K562 (cell line): ENCODE results near the gene IRF8. TPM values are rescaled to one million over a fixed set of nuclear protein-coding genes. Genes with fewer than 3 reads are reported as not detected.

Experiments
- ATAC-seq: fragments of 200-7000 bp; cut with Tn5 transposase; 3 replicates; pipeline ENCODE4 v1.9.1; 2020; ENCODE audit warnings: moderate library complexity
- BruUV-seq: library from RNA; stranded (reverse); fragments of 400-500 nt; replicated peaks from 2 replicates; lab custom pipeline; 2021; lab: Mats Ljungman, UMichigan
- CTCF ChIA-PET: fragments of 300-600 bp; formaldehyde crosslinking; extraction: SDS; loops from one replicate; lab custom pipeline; 2021; ENCODE audit warnings: low intra/inter-chr PET ratio; lab: Yijun Ruan, JAX
- POLR2A ChIA-PET: fragments of 300-600, 350-650 bp; sonication (Branson Sonifier 250); formaldehyde crosslinking; extraction: SDS; loops from one replicate; lab custom pipeline; 2021; ENCODE audit warnings: antibody characterized with exemption, inconsistent platforms; lab: Yijun Ruan, JAX
- DNase-seq, 4 experiments: peaks; one replicate each; pipeline versions ENCODE4 v3.0.0 to v3.0.0-alpha.2; 2011 to 2018; ENCODE audit warnings: low spot score in 3 of 4, mixed read lengths in 3 of 4; ENCODE audit errors: extremely low read depth in 1 of 4
- FAIRE-seq: peaks from 2 replicates; lab custom pipeline; 2011; peaks lifted over from hg19 to GRCh38; lab: Jason Lieb, UNC
- H2AFZ ChIP-seq: 2 replicates; pipeline ENCODE4 v1.6.0; 2011; ENCODE audit warnings: low read depth, low read length, control low read depth, inconsistent platforms
- H3K27ac ChIP-seq: fragments of 200-600 bp; 3 replicates; pipeline ENCODE4 v1.8.0; 2011; ENCODE audit warnings: low read depth, mild to moderate bottlenecking, control low read depth, inconsistent platforms, low read length, moderate library complexity, mixed read lengths; ENCODE audit errors: extremely low read depth
- H3K27me3 ChIP-seq, 2 experiments: fragments of 300-600 bp in 1 of 2; 2 replicates in 1 of 2; 3 replicates in 1 of 2; pipeline versions ENCODE4 v1.6.0 to v1.8.0; 2011; ENCODE audit warnings: inconsistent platforms in 2 of 2, low read length in 2 of 2, mild to moderate bottlenecking in 1 of 2, mixed read lengths in 1 of 2, moderate library complexity in 1 of 2; ENCODE audit not compliant: control insufficient read depth in 2 of 2, insufficient read depth in 2 of 2
- H3K36me3 ChIP-seq: fragments of 300-600 bp; 3 replicates; pipeline ENCODE4 v1.8.0; 2011; ENCODE audit warnings: mild to moderate bottlenecking, low read length, inconsistent platforms; ENCODE audit not compliant: control insufficient read depth, insufficient read depth
- H3K4me1 ChIP-seq, 2 experiments: fragments of 200-600 bp in 1 of 2; replicated peaks in 1 of 2; 2 replicates in 1 of 2; 3 replicates in 1 of 2; pipeline versions ENCODE4 v1.5.1 to v1.8.0; 2011; ENCODE audit warnings: inconsistent platforms in 2 of 2, low read length in 2 of 2, mild to moderate bottlenecking in 1 of 2, mixed read lengths in 1 of 2, moderate library complexity in 1 of 2; ENCODE audit not compliant: control insufficient read depth in 2 of 2, insufficient read depth in 2 of 2
- H3K4me2 ChIP-seq: 2 replicates; pipeline ENCODE4 v1.6.1; 2011; ENCODE audit warnings: low read length, control low read depth, inconsistent platforms, mixed read lengths; ENCODE audit not compliant: insufficient read depth
- H3K4me3 ChIP-seq: fragments of 200-600 bp; sonication (generic), shearing (Covaris generic); 2 replicates; pipeline ENCODE4 v1.5.1; 2016; ENCODE audit warnings: control low read depth, inconsistent platforms
- H3K79me2 ChIP-seq: fragments of 200-600 bp; 3 replicates; pipeline ENCODE4 v1.8.0; 2011; ENCODE audit warnings: low read length, inconsistent platforms; ENCODE audit not compliant: control insufficient read depth, insufficient read depth
- H3K9ac ChIP-seq, 2 experiments: 2 replicates each; pipeline versions ENCODE4 v1.6.0 to v1.6.1; 2011; ENCODE audit warnings: low read depth in 2 of 2, low read length in 2 of 2, control low read depth in 1 of 2, inconsistent platforms in 1 of 2, mild to moderate bottlenecking in 1 of 2, mixed read lengths in 1 of 2; ENCODE audit not compliant: insufficient read depth in 1 of 2
- H3K9me1 ChIP-seq: one replicate; pipeline ENCODE4 v1.6.0; 2011; ENCODE audit warnings: inconsistent platforms, mild to moderate bottlenecking, low read length, moderate library complexity; ENCODE audit not compliant: control insufficient read depth, insufficient read depth
- H3K9me3 ChIP-seq: replicated peaks from 2 replicates; pipeline ENCODE4 v1.5.1; 2011; ENCODE audit warnings: low read depth, low read length, inconsistent platforms; ENCODE audit not compliant: control insufficient read depth, insufficient read depth
- H4K20me1 ChIP-seq: replicated peaks from 2 replicates; pipeline ENCODE4 v1.6.1; 2011; ENCODE audit warnings: low read length, inconsistent platforms, mixed read lengths; ENCODE audit not compliant: control insufficient read depth, insufficient read depth
- CBFA2T3 ChIP-seq: fragments of 450-650 bp; IDR thresholded peaks from 2 replicates; pipeline ENCODE4 v1.6.1; 2017
- FOSL1 ChIP-seq: fragments of 200-800 bp; sonication (Bioruptor generic); conservative IDR thresholded peaks from 2 replicates; pipeline ENCODE4 v1.6.1; 2016; ENCODE audit warnings: missing genetic modification characterization, missing compliant biosample characterization
- HMGN3 ChIP-seq: IDR thresholded peaks from 2 replicates; pipeline ENCODE4 v1.6.1; 2011; ENCODE audit warnings: borderline replicate concordance, low read depth, mild to moderate bottlenecking, mixed read lengths, low read length; ENCODE audit not compliant: insufficient read length; ENCODE audit errors: extremely low read depth
- NR2C1 ChIP-seq, 2 experiments: fragments of 450-650 bp; IDR thresholded peaks; 2 replicates each; pipeline ENCODE4 v1.6.1; 2017; ENCODE audit warnings: mild to moderate bottlenecking in 2 of 2, antibody characterized with exemption in 1 of 2, inconsistent platforms in 1 of 2, missing compliant biosample characterization in 1 of 2, missing genetic modification characterization in 1 of 2
- RBM14 ChIP-seq: fragments of 200-400 bp; formaldehyde crosslinking; IDR thresholded peaks from 2 replicates; pipeline ENCODE4 v1.6.1; 2018; ENCODE audit warnings: low read depth, mild to moderate bottlenecking, low read length, moderate library complexity, borderline replicate concordance; ENCODE audit not compliant: insufficient read depth
- ZBTB11 ChIP-seq, 3 experiments: fragments of 200-800 bp in 1 of 3; fragments of 250-450 bp in 1 of 3; fragments of 450-650 bp in 1 of 3; sonication (Bioruptor Pico) in 1 of 3; sonication (Bioruptor generic) in 1 of 3; formaldehyde crosslinking in 1 of 3; IDR thresholded peaks; 2 replicates each; pipeline versions ENCODE4 v1.6.1 to v1.8.0; 2016 to 2022; ENCODE audit warnings: mild to moderate bottlenecking in 2 of 3, missing genetic modification characterization in 2 of 3, missing compliant biosample characterization in 1 of 3, moderate library complexity in 1 of 3
- WGBS: fragments of 100-300 bp; shearing (Covaris generic); methylation state at CpG from one replicate; pipeline ENCODE4 v1.1.6; 2016; ENCODE audit warnings: low coverage, mixed read lengths; ENCODE audit not compliant: insufficient coverage; ENCODE audit errors: missing lambda C conversion rate; 5-methylcytosine and 5-hydroxymethylcytosine counted together
- in situ Hi-C: fragments of 300-500 bp; cut with MboI; formaldehyde crosslinking; loops from 4 replicates; pipeline ENCODE4 v1.15.0; 2018; ENCODE audit warnings: inconsistent platforms, mixed read lengths
- intact Hi-C: fragments of 100-400 bp; cut with micrococcal nuclease; formaldehyde crosslinking; loops from 2 replicates; pipeline ENCODE4 v1.14.2; 2022
- polyA plus RNA-seq, 8 experiments: library from polyadenylated mRNA; depleted of rRNA in 4 of 8; stranded (reverse) in 5 of 8; unstranded in 3 of 8; fragments of >200 nt; fragmentation: Nextera tagmentation in 2 of 8; fragmentation: Illumina TruSeq in 1 of 8; extraction: Ambion mirVana in 2 of 8; extraction: Trizol in 1 of 8; gene quantifications; 2 replicates each; pipeline versions ENCODE4 v1.2.1 to v1.2.3, GENCODE V29; 2011 to 2014; ENCODE audit warnings: inconsistent platforms in 1 of 8, missing spikeins in 1 of 8
- total RNA-seq, 7 experiments: library from RNA; depleted of rRNA in 6 of 7; stranded (reverse); fragments of >200 nt in 6 of 7; fragmentation: Illumina TruSeq in 2 of 7; extraction: Trizol in 2 of 7; gene quantifications; 2 replicates each; pipeline versions ENCODE4 v1.2.1 to v1.2.3, GENCODE V29; 2011 to 2021; ENCODE audit warnings: low replicate concordance in 1 of 7

Gene IRF8
- total and polyA plus RNA-seq, 9 of the 15 experiments (the other 6 are each of a cell fraction or from before 2014, with no cell fraction given) = 0.01 to 0.98 TPM; not detected in 7

DNA sequence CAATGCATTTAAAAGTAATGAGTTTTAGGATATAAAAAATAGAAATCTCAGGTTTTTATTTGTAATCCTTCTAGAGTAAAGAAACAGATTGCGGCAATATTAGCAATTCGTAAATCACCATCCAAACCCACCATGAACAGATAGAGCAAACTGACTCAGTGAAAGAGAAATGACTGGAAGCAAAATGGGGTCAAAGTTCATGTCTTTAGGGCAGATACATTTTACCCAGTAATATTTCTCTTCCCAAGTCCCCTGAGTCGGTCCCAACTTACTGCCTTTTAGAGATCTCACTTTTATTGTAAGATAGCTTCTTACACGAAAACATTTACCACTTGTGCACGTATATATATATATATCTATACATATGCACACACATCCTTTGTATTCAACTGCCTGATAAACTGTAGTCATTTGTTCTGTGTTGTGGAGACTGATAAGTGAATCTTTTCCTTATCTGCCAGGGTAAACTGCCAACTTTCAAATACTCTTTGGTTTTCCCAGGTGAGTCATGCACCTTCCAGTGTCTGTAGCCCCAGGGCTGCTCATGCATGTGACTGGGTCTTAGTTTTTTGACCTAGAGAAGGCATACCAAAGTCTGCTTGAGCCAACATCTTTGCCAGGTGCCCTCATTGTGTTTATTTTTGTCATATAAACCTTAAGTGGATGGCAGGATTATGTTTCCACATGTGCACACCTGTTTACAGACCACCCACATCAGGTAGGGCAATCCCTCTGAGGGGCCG is 7.8 kb upstream of the IRF8 start:
- Histone ChIP-seq H4K20me1 (peaks cover 6% of the 10 kb centered on the region; the same call in 1 of the 2 replicates), H3K9ac (no peak overlapping the region), H3K36me3 (no peaks in the 10 kb centered on the region), H2AFZ (no peak overlapping the region), H3K9me1 (no peaks in the 10 kb centered on the region), H3K27me3 (peaks cover 27 to 50% of the 10 kb centered on the region in 2 experiments), H3K4me2 (no peak overlapping the region), H3K79me2 (no peaks in the 10 kb centered on the region), H3K4me3 (no peak overlapping the region), H3K9me3 (no peaks in the 10 kb centered on the region), H3K4me1 (no peaks in the 10 kb centered on the region), H3K27ac (no peak overlapping the region)
- DNase-seq = no peak
- CTCF ChIA-PET = no interaction called here
- intact Hi-C loops (no loop called here), in situ Hi-C loops (no loop called here)
- no peak for TF ChIP-seq NR2C1 (IDR thresholded peaks at IDR 0.05)
- TF ChIP-seq NR2C1 (tag; IDR thresholded peaks at IDR 0.05) = 0 out of 2 replicates have a peak, but pooled peaks have one; percentile 21
- no peak for TF ChIP-seq RBM14
- TF ChIP-seq CBFA2T3 = peak; percentile 13; the same call in 1 of the 2 replicates
- peak; percentile 48 for TF ChIP-seq FOSL1
- no TSS peak for BruUV-seq
- under 1% methylated on average over 6 of the region's 6 CpGs for WGBS
- no peak for FAIRE-seq
- ATAC-seq = no peak
- POLR2A ChIA-PET = interaction anchor here (1.7 to 1.8 kb wide), 2 partner anchors 12 to 21 kb away, joined by 4 to 6 read pairs; no protein-coding TSS in a partner anchor

- ChIA-PET POLR2A (interaction anchor here (0.6 to 1.8 kb wide), 5 partner anchors 9 to 85 kb away, joined by 3 to 6 read pairs (median 4); no protein-coding TSS in a partner anchor), CTCF (no interaction called here)
- WGBS = 1% methylated on average over 10 of the region's 10 CpGs
- Histone ChIP-seq H2AFZ (no peak overlapping the region), H3K9me1 (no peaks in the 10 kb centered on the region), H3K4me3 (no peak overlapping the region), H4K20me1 (peaks cover 6% of the 10 kb centered on the region; the same call in 1 of the 2 replicates), H3K9ac (no peak overlapping the region), H3K79me2 (no peaks in the 10 kb centered on the region), H3K4me1 (no peaks in the 10 kb centered on the region), H3K4me2 (no peak overlapping the region), H3K36me3 (no peaks in the 10 kb centered on the region), H3K27ac (no peak overlapping the region), H3K9me3 (no peaks in the 10 kb centered on the region), H3K27me3 (peaks cover 27 to 54% of the 10 kb centered on the region in 2 experiments)
- ATAC-seq (no peak), DNase-seq (no peak), FAIRE-seq (no peak)
- in situ Hi-C loops (no loop called here), intact Hi-C loops (no loop called here)
- TF ChIP-seq HMGN3 = no peak
- 0 out of 6 replicates have a peak, but pooled peaks of 1 of the 3 experiments have one; percentile 23 for TF ChIP-seq ZBTB11 (CRISPR knock-in tag; IDR thresholded peaks at IDR 0.05)
- no TSS peak for BruUV-seq
Observed at GRCh38 chr16:85891776-85892166, 7.2 kb upstream of the IRF8 start.
